Measurements from ENCODE around the gene CELSR1.

GRCh38 chr22:46569848-46570695, 32.7 kb upstream of the CELSR1 start:
- TF ChIP-seq POLR2A (IDR thresholded peaks at IDR 0.05): no peak
- TF ChIP-seq CTCF (IDR thresholded peaks at IDR 0.05): no peak

All from adrenal gland (tissue), 5 donors.